Hematopoietic multipotent progenitor cell treated with erythropoietin and hydrocortisone succinate and interleukin-3 and kit ligand, for 15 days (in vitro differentiated cells): ENCODE measurements around the gene SCIN.
"Not testable (repeated sequence)": the region's sequence is repeated elsewhere in the genome, so short reads cannot be mapped to it uniquely, and the experiment has no call there.

ENCODE experiments used
- DNase-seq: peaks from one replicate; pipeline ENCODE4 v3.0.0-alpha.2; 2015; ENCODE audit warnings: low spot score

SCIN gene

GRCh38 chr7:12647364-12648219 is 77.1 kb downstream of the SCIN start:
- no peak for DNase-seq

- DNase-seq, result no peak
Measured at GRCh38 chr7:12648704-12649261, 78.3 kb downstream of the SCIN start.

- no peak for DNase-seq
Measured at GRCh38 chr7:12649348-12649747, 78.8 kb downstream of the SCIN start.

GRCh38 chr7:12650080-12650479 is 79.6 kb downstream of the SCIN start:
- no peak for DNase-seq

- no peak for DNase-seq
Measured at GRCh38 chr7:12653110-12653509, 82.6 kb downstream of the SCIN start.

GRCh38 chr7:12653518-12653917 is 83.0 kb downstream of the SCIN start:
- DNase-seq, result no peak

GRCh38 chr7:12655161-12655560 is 84.6 kb downstream of the SCIN start:
- no peak for DNase-seq

- DNase-seq, result not testable (repeated sequence)
Measured at GRCh38 chr7:12660423-12660822, 89.9 kb downstream of the SCIN start.

GRCh38 chr7:12660986-12661385 is 90.5 kb downstream of the SCIN start:
- DNase-seq, result not testable (repeated sequence)

GRCh38 chr7:12661581-12661980 is 91.1 kb downstream of the SCIN start:
- no peak for DNase-seq

- no peak for DNase-seq
Measured at GRCh38 chr7:12670000-12670729, 99.6 kb downstream of the SCIN start.

GRCh38 chr7:12670743-12671520 is 100.4 kb downstream of the SCIN start:
- DNase-seq, result no peak

GRCh38 chr7:12673436-12673835 is 102.9 kb downstream of the SCIN start:
- DNase-seq, result not testable (repeated sequence)

- DNase-seq, result no peak
Measured at GRCh38 chr7:12674053-12674452, 103.5 kb downstream of the SCIN start.

- peak; percentile 61 for DNase-seq
Measured at GRCh38 chr7:12674861-12675260, 104.3 kb downstream of the SCIN start.

GRCh38 chr7:12683678-12684585 is 113.4 kb downstream of the SCIN start:
- DNase-seq, result peak; percentile 48

GRCh38 chr7:12684733-12685132 is 114.2 kb downstream of the SCIN start:
- no peak for DNase-seq

- DNase-seq, result peak; percentile 53
Measured at GRCh38 chr7:12685550-12685949, 115.0 kb downstream of the SCIN start.

GRCh38 chr7:12686234-12686890 is 115.8 kb downstream of the SCIN start:
- peak; percentile 95 for DNase-seq

- DNase-seq, result peak; percentile 100
Measured at GRCh38 chr7:12686891-12687717, 116.6 kb downstream of the SCIN start, which contains the start of gene ARL4A. ARL4A (plus strand) TSS chr7:12687633; CDS start chr7:12688255, 622 bp downstream.
